ENCODE data around the gene EDIL3.

DNA sequence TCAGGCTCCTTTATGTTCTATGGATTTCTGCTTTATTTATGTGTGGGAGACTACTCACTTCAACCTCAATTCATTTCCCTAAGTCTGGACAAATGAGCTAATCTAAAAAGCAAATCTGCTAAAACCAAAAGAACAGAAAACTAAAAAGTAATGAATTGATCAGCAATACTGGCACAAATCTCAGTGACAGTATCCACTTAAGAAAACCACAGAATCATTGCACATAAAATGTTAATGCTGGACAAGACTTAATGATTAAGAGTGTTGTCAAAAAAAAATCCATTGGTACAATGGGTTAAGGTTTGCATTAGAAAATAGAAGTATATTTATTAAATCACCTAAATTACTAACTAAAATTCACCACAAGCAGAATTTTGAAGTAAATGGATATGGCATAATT is 147.6 kb downstream of the EDIL3 start:
- TF ChIP-seq, protein P1, sequence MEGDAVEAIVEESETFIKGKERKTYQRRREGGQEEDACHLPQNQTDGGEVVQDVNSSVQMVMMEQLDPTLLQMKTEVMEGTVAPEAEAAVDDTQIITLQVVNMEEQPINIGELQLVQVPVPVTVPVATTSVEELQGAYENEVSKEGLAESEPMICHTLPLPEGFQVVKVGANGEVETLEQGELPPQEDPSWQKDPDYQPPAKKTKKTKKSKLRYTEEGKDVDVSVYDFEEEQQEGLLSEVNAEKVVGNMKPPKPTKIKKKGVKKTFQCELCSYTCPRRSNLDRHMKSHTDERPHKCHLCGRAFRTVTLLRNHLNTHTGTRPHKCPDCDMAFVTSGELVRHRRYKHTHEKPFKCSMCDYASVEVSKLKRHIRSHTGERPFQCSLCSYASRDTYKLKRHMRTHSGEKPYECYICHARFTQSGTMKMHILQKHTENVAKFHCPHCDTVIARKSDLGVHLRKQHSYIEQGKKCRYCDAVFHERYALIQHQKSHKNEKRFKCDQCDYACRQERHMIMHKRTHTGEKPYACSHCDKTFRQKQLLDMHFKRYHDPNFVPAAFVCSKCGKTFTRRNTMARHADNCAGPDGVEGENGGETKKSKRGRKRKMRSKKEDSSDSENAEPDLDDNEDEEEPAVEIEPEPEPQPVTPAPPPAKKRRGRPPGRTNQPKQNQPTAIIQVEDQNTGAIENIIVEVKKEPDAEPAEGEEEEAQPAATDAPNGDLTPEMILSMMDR (IDR thresholded peaks at IDR 0.05; ENCODE audit: control extremely low read depth in 1 of 3, insufficient read depth in 1 of 3, low read depth in 1 of 3, low read length in 3 of 3), result no peak
- TF ChIP-seq EP300 (IDR thresholded peaks at IDR 0.05; ENCODE audit: borderline replicate concordance in 1 of 2, low read depth in 2 of 2, low read length in 2 of 2) (no peak), CHD1 (IDR thresholded peaks at IDR 0.05; ENCODE audit: low read depth, low read length) (no peak), SIX5 (IDR thresholded peaks at IDR 0.05; ENCODE audit: low read depth, low read length) (no peak), POLR2A (IDR thresholded peaks at IDR 0.05; ENCODE audit: control extremely low read depth in 1 of 2, low read depth in 2 of 2, low read length in 2 of 2) (no peak), ZNF274 (IDR thresholded peaks at IDR 0.05; ENCODE audit: borderline replicate concordance, extremely low read depth, low read length) (no peak), POLR2AphosphoS5 (IDR thresholded peaks at IDR 0.05; ENCODE audit: low read depth, low read length) (no peak)

Measured in H1 (cell line).